UCSD-AML1 (cell line): ENCODE data around the gene OSBPL2.

Source experiments
- DNase-seq: peaks from one replicate; lab custom pipeline; 2025; ENCODE audit not compliant: unreplicated experiment; lab: John Stamatoyannopoulos, UW

OSBPL2 gene

DNA sequence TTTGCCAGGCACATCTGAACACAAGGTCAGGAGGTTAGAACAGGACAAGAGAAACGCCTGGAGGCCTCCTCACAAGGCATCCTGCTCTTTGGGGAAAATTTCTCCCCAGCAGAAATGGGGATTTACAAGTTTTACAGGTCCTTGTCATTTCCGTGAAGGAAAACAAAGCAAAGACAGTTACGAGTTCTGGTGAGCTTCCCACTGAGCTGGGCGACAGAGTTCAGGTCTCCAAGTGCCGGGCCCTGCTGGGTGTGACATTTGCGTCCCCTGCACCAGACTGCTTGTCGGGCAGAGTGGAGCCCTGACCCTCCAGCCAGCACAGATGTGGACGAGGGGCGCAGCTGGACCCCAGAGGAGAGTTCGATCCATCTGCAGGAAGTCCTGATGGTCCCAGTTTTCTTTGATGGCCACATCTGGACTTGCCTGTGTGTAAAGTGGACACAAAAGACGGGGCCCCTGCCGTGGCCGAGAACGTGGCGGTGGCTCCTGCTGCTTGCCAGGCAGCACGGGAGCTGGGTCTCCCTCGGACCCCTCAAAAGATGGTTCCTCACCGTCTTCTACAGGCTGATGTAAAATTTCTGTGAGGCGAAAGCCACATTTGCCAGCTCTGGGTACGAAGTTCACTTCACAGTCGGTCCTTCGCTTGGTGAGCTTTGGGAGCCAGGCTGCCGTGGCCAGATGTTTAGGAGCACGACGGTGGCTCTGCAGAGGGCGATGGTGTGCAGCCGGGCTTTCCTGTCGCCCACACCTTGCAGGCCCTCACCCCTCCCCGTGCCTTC lies 59.3 kb downstream of the OSBPL2 start:
- DNase-seq = no peak

DNA sequence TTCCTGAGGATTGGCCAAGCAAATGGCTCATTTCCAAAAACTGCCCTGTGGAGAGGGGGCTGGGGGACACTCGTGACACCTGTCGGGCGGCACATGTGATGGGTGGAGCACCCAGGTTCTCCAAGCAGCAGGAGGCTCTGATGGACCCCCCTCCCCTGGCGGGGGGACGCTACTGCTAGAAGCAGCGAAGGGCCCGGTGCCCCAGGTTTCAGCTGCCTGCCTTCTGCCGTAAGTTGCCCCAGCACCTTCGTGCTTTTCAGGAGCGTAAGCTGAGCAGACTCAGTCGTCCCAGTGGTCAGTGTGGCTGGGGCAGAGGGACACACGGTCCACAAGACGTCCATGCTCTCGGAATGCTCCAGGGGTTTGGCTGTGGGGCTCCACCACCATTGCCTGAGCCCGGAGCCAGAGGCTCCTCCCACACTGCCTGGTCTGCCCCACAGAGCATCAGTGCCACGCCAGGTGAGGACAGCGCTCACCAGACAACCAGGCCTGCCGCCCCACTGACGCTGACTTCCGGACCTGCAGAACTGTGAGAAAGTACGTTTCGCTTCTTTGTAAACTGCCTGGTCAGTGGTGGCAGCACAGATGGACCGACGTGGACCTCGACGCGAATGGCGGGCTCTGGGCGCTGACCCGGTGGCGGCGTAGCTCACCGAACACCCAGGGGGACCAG lies 60.4 kb downstream of the OSBPL2 start:
- DNase-seq = no peak

DNA sequence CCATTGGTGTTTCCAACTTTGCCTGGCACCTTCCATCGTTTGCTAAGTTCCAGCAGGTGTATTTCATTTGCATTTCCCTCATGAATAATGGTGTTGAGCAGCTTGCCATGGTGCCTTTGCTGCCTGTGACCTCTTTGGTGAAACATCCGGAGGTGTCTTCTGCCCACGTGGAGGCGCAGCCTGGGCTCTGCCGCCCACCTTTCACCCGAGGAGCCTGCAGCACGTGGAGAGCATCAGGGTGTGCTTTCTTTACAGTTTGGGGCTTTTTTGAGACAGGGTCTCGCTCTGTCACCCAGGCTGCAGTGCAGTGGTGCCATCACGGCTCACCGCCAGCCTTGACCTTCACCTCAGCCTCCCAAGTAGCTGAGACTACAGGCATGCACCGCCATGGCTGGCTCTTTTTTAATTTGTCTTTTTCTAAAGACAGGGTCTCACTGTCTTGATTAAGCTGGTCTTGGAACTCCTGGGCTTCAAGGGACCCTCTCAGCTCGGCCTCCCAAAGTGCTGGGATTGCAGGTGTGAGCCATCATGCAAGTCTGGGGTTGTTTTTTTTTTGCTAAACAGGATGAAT lies 61.4 kb downstream of the OSBPL2 start:
- DNase-seq = no peak

DNA sequence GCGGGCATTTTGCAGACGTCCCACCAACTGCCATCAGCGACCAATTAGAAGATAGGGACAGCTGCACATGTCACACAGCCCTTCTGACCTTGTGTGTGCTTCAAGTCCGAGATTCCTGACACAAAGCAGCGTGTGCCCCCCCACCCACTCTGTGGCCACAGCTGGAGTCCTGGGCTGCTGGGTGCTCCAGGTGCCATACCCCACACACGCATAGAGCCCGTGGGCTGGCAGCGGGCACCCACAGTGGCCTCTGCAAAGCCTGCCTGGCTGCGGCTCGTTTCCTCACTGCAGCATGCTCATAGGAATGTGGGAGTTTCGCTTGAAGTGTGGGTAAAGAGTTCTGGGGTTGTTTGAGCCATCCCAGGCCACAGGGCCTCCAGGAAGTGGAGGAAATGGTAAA lies 62.0 kb downstream of the OSBPL2 start:
- no peak for DNase-seq

DNA sequence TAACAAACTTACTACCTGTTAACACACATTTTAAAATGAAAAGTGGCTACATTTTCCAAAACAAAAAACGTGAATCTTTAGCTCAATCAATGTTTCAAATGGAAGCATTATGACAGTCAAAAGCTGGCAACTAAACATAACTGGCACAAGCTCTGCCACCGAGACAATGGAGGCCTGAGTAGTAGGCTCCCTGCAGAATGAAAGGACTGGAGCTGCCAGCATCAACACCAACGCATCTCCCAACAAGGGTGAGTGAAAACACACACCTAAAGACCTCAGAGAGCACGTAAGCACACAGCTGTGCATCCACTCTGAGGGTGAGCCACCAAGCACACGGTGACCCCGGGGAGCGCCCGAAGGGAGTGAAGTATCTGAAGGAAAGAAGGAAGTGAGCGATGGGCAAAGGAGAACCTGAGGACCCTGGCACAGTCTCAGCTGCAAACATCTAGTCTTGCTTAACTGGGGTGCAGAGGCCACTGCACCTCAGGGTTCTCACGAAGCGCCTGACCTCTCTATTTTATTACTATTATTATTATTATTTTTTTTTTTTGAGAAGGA lies 62.9 kb downstream of the OSBPL2 start:
- no peak for DNase-seq

DNA sequence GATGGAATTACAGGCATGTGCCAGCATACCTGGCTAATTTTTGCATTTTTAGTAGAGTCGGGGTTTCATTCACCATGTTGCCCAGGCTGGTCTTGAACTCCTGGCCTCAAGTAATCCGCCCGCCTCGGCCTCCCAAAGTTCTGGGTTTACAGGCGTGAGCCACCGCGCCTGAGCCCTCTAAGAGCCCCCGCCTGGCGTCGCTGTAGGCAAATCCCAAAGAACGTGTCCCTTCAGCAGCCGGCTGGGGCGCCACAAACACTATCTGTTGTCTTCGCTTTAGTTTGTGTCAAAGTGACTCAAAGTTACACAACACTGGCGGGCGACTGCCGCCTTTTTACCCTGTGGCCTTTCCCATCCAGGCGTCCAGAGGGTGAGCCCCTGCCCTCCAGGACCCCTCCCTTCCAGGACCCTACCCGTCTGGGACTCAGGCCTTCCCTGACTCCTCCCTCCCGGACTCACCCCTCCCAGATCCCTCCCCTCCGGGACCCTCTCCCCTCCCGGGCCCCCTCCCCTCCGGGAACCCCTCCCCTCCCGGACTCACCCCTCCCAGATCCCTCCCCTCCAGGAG lies 63.5 kb downstream of the OSBPL2 start:
- peak; percentile 91 for DNase-seq

DNA sequence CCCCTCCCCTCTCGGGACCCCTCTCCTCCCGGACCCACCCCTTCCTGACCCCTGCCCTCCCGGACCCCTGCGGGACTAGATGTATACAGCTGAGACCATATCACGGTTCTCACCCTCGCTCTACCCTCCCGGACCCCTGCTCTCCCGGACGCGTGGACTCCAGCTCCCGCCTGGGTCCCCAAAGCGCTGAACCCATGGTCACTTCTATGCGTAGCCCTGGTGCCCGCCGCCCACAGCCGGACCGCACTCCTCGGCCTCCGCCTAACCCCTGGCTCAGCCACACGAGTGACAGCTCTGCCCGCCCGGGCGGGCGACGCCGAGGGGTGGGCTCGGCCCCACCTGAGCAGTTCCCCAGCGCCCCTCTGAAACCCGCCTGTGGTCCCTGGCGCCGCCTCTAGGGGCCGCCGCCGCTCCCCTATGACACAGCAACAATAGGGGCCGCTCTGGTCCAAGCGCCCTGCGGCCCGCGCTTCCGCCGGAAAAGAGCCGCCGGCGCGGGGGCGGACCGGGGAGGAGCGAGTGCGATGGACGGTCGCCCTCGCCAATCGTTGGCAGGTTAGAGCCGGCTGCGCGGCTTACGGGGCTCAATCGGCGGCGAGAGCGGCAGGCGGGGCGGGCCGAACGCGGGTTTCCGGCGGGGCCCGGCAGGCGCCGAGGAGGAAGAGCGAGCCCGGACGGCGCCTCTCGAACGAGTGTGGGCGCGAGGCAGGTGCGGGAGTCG lies 64.2 kb downstream of the OSBPL2 start, which contains the start of gene ADRM1:
TSS of gene ADRM1 (plus strand) at position 657 of the 721 bp plus-strand sequence. CDS start 572 bp downstream, outside the sequence.
- peak; percentile 98 for DNase-seq

DNA sequence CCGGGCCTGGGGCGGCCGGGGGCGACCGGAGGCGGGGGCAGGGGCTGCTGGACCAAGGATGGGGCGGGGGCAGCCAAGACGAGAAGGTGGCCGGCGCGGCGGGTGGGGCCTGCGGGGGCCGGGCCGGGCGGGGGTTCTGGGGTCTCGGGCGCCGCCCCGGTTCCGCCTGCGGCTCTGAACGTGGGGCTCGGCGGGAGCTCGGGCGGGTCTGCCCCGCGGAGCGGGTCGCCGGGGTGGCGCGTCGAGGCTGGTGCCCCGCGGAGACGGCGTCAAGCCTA lies 64.7 kb downstream of the OSBPL2 start:
- no peak for DNase-seq

DNA sequence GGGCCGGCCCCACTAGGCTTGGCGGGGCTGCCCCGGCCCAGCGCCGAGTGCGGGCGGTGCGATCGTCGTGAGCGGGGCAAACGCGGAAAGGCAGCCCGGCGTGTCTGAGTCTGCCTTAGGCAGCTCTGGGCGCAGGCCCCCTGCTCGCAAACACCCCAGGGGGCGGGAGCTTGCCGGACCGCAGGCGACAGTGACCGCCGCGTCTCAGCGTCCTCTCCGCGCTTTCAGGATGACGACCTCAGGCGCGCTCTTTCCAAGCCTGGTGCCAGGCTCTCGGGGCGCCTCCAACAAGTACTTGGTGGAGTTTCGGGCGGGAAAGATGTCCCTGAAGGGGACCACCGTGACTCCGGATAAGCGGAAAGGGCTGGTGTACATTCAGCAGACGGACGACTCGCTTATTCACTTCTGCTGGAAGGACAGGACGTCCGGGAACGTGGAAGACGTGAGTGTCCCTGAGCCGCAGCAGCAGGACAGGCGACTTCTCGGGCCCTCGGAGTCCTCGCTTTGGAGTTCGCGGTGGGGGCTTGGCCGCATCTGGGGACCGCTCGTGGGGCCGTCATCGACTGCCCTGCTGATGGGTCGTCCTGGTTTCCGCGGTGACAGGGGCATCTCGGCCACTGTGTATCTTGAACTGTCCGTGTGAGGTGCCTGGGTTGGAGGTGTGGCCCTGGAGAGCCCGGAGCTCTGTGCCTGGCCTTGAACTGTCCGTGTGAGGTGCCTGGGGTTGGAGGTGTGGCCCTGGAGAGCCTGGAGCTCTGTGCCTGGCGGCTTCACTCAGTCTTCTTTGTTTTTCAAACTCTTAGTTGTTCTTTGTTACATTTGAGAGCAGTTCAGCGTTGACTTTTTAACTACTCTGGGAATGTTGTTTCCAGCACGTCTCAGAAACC lies 65.3 kb downstream of the OSBPL2 start:
- DNase-seq = peak; percentile 27

DNA sequence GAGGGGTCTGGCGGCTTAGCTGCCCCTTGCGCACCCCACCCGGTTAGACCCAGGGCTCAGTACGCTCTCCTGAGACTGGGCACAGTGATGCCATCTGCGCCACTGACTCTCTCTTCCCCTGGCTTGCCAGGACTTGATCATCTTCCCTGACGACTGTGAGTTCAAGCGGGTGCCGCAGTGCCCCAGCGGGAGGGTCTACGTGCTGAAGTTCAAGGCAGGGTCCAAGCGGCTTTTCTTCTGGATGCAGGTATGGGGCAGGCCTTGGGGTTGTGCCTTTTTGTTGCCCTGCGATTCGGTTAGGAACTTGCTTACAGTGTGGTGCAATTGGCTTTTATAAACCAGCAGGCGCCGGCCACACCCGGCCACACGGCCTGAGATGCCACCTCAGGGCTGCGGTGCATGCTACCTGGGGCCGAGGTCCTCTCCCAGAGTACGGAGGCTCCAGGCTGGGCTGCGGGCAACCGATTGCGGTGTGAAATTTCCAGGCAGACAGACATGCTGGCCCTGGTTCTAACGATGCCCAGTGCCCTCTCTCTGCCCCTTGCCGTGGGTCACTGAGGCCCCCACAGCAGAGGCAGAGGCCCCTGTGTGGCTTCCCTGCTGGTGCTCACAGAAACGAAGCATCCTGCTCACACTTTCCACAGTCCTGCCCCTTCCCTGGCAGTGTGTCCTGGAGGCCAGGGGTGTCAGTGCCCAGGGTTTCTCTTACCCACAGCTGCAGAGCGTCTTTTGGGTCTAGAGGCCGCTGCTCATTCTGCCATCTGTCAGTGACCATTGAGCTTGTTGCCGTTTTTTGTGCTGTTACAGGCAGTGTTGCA lies 66.2 kb downstream of the OSBPL2 start:
- DNase-seq = no peak

DNA sequence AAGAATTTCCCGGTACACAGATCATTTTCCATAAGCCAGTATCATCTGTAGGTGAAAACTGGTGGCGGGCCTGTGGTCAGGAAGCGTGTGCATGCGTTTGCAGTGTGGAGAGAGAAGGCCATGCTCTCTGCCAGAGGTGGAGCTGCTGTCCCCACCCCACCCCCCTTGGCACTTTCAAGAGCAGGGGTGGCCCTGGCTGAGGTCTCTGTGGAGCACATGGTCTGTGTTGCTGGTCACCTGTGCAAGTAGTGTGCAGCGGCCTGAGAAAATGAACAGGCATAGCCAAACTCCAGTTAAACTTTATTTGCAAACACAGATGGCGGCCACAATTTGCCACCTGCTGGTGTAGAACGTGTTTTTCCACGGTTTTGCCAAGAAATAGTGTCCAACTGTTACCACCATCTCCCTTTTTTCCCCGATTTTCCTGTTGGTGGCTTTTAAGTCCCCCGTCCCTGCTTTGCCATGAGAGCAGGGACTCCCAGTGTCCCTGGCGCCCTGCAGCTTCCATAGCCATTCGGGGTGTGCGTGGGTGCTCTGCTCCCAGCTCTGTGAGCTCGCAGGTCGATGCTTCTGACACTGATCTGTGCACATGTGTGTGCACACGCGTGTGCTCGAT lies 66.9 kb downstream of the OSBPL2 start:
- DNase-seq = no peak

DNA sequence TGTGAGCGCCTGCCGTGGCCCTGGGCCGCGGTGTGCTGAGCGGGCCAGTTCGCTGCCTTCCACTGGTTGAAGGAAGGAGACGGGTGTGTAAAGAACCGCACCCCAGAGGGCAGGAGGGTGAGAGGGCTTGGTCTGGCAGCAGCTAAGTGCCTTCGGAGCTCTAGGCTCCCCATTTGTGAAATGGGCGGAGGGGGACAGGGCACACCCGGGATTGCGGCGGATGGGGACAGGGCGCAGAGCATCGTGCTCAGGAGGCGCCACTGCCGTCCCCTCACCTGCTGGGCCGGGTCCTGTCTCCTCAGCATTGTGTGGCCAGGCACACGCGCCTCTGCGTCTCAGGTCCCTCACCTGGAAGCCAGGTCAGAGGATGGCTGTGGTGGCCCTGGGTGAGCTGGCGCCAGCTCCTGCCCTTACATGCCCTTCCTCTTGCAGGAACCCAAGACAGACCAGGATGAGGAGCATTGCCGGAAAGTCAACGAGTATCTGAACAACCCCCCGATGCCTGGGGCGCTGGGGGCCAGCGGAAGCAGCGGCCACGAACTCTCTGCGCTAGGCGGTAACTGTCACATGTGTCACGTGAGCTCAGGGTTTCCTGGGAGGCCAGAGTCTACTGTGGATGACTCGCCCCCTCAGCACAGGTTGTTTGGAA lies 67.6 kb downstream of the OSBPL2 start:
- no peak for DNase-seq

DNA sequence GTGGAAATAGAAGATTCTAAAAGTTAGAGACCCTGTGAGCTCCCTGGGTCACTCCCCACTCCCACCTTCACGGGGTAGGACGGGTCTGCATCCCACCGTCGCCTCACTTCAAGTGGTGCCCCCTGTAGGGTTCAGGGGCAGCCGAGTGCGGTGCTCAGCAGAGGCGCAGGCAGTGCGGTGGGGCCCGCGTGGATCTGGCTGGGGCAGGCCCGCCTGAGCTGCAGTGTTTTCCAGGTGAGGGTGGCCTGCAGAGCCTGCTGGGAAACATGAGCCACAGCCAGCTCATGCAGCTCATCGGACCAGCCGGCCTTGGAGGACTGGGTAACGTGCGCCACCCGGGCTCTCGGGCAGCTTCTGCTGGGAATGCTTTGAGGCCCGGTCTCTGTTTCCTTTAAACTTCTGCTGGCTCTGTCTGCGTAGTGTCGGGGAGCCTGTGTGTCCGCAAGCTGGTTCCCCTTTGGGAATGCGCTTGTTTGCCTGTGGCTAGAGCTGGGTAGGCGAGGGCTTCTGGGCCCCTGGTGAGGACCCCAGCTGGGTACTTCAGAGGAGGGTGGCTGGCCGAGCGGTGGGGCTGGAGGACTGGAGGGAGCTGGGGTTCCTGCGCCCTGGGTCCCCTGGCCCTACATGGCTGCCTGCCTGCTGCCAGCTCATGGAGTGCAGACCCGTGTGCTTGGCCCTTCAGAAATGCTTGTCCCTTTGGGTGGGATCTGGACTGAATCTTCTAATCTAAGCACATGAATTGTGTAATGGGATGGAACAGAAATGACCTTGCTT lies 68.3 kb downstream of the OSBPL2 start:
- DNase-seq = no peak

DNA sequence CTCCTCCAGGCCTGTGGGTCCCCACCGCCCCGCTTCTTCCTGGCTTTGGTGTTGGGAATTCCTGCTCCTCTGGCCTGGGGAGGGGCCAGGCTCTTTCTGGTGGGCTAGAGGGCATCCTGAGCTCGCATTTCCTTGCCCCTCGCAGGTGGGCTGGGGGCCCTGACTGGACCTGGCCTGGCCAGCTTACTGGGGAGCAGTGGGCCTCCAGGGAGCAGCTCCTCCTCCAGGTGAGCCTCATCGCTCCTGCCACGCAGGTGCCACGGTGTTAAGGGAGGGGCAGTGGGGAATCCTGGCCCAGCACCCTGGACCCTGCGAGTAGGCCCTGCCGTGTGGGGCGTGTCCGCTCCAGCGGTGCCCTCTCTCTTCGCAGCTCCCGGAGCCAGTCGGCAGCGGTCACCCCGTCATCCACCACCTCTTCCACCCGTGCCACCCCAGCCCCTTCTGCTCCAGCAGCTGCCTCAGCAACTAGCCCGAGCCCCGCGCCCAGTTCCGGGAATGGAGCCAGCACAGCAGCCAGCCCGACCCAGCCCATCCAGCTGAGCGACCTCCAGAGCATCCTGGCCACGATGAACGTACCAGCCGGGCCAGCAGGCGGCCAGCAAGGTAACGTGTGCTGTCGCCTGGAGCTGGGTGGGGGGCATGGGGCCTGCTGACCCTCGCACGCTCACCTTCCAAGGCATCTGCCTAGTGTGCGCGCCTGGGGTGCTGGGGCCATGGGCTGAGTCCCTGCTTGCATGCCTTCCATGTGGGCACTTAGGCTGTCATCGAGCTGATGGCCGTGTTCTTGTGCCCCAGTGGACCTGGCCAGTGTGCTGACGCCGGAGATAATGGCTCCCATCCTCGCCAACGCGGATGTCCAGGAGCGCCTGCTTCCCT lies 69.1 kb downstream of the OSBPL2 start:
- DNase-seq = no peak

DNA sequence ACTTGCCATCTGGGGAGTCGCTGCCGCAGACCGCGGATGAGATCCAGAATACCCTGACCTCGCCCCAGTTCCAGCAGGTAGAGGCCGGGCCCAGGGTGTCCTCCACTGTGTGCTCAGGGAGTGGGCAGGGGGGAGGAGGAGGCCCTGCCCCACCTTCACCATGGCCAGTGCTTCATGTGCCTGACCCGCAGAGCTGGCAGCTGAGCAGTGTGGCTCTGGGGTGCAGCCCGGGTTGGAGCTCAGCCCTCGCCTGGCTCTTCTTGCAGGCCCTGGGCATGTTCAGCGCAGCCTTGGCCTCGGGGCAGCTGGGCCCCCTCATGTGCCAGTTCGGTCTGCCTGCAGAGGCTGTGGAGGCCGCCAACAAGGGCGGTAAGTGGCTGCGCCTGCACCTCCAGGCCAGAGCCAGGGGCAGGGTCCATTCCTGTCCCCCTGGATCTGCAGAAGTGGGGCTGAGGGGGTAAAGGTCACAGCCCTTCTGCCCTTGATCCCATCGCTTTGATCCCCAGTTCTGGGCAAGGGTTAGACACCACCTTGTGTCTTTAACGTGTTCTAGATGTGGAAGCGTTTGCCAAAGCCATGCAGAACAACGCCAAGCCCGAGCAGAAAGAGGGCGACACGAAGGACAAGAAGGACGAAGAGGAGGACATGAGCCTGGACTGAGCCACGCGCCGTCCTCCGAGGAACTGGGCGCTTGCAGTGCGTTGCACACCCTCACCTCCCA lies 69.9 kb downstream of the OSBPL2 start:
- no peak for DNase-seq
